Activated CD8-positive, alpha-beta memory T cell treated with anti-CD3 and anti-CD28 coated beads, Interleukin-2, amount 50 U/mL, for 48 hours (primary cell): Measurements from ENCODE around the gene UPP1.
"Not testable (repeated sequence)": the region's sequence is repeated elsewhere in the genome, so short reads cannot be mapped to it uniquely, and the experiment has no call there.

Source experiments
- DNase-seq: peaks from one replicate; pipeline ENCODE4 v3.0.0-alpha.2; 2020

Gene UPP1

GRCh38 chr7:48112401-48113165, 23.5 kb downstream of the UPP1 start:
- DNase-seq, result no peak

DNA sequence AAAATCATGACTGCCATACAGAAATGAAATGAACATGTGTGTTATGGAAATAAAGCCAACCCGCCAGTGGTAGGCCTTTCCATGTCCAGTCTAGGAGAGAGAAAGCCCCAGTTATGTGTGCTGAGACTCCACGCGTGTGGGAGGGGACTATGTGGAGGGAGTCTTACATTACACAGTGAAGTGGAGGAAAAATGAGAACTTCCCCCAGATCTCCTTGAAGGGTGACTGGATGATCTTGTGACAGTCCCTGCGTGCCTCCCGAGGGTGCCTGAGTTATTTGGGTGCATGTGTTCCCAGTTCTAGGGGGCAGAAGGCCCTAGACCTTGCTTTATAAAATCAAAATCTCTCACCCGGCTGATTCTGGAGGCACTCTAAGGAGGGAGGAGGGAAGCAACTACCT, 24.2 kb downstream of the UPP1 start:
- DNase-seq, result no peak

GRCh38 chr7:48114115-48114514, 25.1 kb downstream of the UPP1 start:
- no peak for DNase-seq

GRCh38 chr7:48114589-48114988, 25.5 kb downstream of the UPP1 start:
- no peak for DNase-seq

GRCh38 chr7:48116043-48116442, 27.0 kb downstream of the UPP1 start:
- DNase-seq, result no peak

GRCh38 chr7:48118041-48118440, 29.0 kb downstream of the UPP1 start:
- DNase-seq, result no peak

DNA sequence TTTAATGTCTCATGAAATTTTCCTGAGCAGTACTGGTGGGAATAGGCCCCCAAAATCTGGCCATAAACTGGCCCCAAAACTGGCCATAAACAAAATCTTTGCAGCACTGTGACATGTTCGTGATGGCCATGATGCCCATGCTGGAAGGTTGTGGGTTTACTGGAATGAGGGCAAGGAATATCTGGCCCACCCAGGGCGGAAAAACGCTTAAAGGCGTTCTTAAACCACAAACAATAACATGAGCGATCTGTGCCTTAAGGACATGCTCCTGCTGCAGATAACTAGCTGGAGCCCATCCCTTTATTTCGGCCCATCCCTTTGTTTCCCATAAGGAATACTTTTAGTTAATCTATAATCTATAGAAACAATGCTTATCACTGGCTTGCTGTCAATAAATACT, 31.5 kb downstream of the UPP1 start:
- not testable (repeated sequence) for DNase-seq

DNA sequence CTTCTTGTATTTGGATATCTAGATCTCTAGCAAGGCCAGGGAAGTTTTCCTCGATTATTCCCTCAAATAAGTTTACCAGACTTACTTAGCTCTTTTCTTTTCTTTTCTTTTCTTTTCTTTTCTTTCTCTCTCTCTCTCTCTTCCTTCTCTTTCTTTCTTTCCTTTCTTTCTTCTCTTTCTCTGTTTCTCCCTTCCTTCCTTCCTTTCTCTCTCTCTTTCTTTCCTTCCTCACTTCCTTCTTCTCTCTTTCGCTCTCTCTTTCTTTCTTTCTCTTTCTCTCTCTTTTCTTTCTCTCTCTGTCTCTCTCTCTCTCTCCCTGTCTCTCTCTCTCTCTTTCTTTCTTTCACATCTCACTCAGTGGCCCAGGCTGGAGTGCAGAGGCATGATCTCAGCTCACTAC, 37.0 kb downstream of the UPP1 start:
- DNase-seq, result no peak

GRCh38 chr7:48130658-48131108, 41.6 kb downstream of the UPP1 start:
- no peak for DNase-seq

DNA sequence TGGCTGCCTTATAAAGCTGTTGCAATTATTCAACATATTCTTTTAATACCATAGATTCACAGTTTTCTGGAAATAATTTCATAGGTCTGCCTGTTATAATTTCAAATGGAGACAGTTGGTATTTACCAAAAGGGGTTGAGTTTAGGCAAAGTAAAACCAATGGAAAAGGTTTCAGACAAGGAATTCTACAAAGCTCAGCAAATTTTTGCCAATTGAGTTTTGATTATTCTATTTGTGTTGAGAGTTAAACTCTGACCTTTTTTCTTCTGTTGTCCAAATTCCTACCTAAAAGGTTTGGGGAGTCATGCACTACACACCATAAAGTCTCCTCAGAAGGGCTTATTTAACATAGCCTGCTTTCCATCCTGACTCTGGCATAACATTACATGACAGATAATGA, 43.7 kb downstream of the UPP1 start:
- no peak for DNase-seq

GRCh38 chr7:48139459-48139858, 50.4 kb downstream of the UPP1 start:
- no peak for DNase-seq

GRCh38 chr7:48140001-48140681, 51.1 kb downstream of the UPP1 start:
- no peak for DNase-seq

GRCh38 chr7:48141521-48141920, 52.5 kb downstream of the UPP1 start:
- DNase-seq, result no peak

DNA sequence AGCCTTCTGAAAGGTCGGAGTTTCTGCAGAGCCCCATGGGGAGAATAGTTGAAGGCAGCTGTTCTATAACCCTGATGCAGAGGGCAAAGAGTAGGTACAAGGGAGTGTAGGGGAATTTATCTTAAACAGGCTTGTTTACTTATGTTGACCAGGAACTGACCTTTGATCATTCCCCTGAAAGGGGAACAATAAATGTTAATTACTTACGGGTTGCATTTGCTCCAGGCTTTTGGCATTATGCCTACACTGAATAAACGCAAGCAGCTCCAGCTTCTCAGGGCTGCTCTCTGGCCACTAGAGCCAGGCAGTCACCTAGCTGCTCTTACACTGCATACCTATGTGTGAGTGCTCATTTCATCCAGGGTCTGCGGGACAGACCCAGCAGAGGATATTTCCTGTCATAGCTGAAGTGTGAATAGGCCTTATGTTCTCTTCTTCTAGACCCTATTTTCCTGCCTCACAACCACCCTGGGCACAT, 55.3 kb downstream of the UPP1 start:
- no peak for DNase-seq

DNA sequence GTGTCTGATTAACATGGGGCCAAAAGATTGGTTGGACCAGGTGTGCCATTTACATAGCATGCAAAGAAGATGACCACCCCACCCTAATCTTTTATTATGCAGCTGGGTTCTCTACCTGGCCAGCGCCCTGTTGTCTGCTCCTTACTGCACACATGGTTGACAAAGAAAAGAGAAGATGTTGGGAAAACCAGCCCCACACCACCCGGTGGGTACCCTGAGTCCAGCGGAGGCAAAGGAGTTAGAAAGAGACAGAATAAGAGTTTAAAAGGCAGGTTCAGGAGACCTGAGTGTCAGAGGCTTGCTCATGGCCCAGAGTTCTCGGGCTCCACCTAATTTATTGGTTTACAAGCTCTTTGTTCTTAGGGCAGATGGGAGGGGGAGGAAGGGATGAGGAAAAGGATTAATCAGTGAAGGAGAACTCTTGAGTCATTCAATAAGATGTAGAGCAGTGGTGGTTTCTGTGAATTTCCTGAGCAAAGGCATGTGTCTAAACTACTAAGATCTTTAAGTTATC, 58.1 kb downstream of the UPP1 start:
- DNase-seq, result no peak

- DNase-seq, result not testable (repeated sequence)
These were observed 58.6 kb downstream of the UPP1 start for GRCh38 chr7:48147690-48148089.

DNA sequence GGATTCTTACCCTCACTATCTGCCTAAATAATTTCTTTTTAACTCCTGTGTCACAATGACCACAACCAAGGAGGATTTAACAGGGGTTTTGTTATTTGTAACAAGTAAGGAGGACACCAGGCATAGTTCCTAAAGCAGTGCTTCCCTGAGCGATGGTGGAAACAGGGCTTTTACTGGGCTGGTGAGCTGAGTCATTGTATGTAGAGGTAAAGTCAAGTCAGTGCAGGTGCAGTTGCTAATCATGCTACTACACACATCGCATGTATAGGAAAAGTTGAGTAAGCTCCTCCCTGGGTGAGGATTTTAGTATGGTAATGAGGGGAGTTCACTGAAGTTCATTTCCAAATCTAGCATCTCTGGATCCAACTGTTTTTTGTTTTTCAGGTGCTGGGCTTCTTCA, 59.2 kb downstream of the UPP1 start:
- no peak for DNase-seq

DNA sequence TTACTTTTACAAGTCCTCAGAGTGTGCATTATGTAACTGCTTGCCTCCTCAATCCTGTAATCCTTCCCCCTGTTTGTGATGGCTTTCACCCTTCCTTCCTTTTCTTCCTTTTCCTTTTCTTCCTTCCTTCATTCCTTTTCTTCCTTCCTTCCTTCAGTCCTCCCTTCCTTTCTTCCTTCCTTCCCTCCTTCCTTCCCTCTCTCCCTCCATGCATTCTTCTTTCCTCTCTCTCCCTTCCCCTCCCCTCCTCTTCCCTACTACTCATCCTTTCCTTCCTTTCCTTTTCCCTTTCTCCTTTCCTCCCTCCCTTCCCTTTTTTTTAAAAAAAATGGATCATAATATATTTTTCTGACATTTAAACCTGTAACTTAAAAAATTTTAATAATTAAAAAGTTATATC, 60.0 kb downstream of the UPP1 start:
- no peak for DNase-seq

DNA sequence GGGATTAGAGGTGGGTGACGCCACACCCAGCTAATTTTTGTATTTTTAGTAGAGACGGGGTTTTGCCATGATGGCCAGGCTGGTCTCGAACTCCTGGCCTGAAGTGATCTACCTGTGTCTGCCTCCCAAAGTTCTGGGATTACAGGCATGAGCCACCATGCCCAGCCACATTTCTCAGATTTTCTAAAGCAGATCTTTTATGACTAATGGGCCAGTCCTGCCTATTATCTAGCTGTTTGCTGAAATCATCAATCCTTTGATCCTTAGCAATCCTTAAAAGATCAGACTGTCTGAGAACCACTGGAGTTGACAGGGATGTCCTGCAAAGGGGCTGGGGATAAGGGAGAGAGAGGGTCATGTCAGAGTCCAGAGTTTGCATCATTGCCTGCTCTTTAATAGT, 61.0 kb downstream of the UPP1 start:
- no peak for DNase-seq

DNA sequence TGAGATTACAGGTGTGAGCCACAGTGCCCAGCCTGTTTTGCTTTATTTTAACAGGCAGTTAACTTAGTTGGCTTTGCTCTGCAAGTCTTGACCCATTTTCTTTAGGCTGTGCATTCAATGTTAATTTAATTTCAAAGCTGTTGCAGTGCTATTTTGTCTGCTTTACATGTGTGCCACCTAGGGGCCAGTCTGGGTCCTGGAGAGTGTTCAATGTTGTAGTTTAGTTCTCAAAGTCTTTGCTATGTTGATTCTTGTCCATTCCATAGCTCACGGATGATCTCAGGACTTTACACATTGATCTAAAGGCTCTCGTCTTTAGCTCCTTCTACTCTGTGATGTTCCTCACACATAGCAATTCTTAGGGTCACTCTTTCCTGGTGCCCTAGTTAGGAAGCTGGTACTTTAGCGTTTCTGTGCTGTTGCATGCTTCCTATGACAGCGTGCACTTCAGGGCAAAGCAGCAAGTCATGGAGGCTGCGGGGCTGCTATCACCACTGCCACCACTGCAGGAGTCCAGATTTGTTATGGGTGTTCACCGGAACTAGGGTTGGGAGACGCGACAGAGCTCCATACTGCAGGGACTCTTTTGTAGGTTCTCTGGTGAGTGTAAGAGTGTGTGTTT, 65.8 kb downstream of the UPP1 start:
- DNase-seq, result no peak
